ENCODE data around the gene LONRF2. TPM values are rescaled to one million over a fixed set of nuclear protein-coding genes. Genes with fewer than 3 reads are reported as not detected.

The LONRF2 gene
- polyA plus RNA-seq, 1 donor (not counting 4 experiments of a cell fraction or from before 2014, with no cell fraction given): not detected

DNA sequence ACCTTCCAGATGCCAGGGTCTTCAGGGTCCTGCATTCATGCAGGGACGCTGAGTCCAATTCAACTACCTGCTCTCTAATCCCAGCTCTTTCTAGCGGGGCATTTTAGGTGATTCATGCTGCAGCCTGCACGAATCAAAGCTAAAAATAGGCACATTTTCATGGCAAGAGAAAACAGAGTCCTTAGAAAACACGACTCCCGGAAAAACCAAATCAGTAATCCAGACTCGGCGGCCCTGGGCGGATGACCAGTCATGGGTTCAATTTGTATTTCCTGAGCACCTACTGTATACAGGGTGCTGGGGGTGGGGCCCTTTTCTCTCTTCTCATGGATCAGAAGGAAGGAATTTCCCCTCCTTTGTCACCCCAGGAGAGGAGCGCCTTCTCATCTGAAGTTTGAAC, 64.4 kb downstream of the LONRF2 start:
- no peaks in the 10 kb centered on the region for H3K9me1 ChIP-seq (ENCODE audit: control insufficient read depth, extremely low read depth, insufficient read depth, low read length)
- no peaks in the 10 kb centered on the region for H3K36me3 ChIP-seq (ENCODE audit: control insufficient read depth in 2 of 2, extremely low read depth in 1 of 2, insufficient read depth in 2 of 2, low read length in 2 of 2)
- dilution Hi-C loops (cut with MboI; ENCODE audit: extremely low pct_ligation_motif_present, low sequenced_read_pairs): no loop called here
- H3K27me3 ChIP-seq (ENCODE audit: control insufficient read depth, extremely low read depth, insufficient read depth, low read length): no peaks in the 10 kb centered on the region
- no peaks in the 10 kb centered on the region for H3K9me3 ChIP-seq (ENCODE audit: control insufficient read depth, low read depth, low read length)
- H3K27ac ChIP-seq (ENCODE audit: control insufficient read depth, insufficient read depth, low read length): no peak overlapping the region
- H3K4me2 ChIP-seq (ENCODE audit: control insufficient read depth, extremely low read depth, insufficient read depth, low read depth, low read length): no peak overlapping the region
- FAIRE-seq (no peak), DNase-seq (ENCODE audit: low read depth, low spot score) (no peak)
- H3K4me1 ChIP-seq (ENCODE audit: control insufficient read depth, extremely low read depth, insufficient read depth, low read length): no peaks in the 10 kb centered on the region
- no peaks in the 10 kb centered on the region for H3K79me2 ChIP-seq (ENCODE audit: control insufficient read depth, insufficient read depth, low read length)
- TF ChIP-seq CTCF (optimal IDR thresholded peaks at IDR 0.05 in 1 of 3, IDR thresholded peaks at IDR 0.05 in 1 of 3, conservative IDR thresholded peaks at IDR 0.05 in 1 of 3; ENCODE audit: extremely low read depth in 1 of 3, insufficient read depth in 2 of 3, low read length in 3 of 3) (no peak), EZH2 (IDR thresholded peaks at IDR 0.05; ENCODE audit: low read length) (no peak)
- no peak overlapping the region for H3K4me3 ChIP-seq (ENCODE audit: control insufficient read depth in 2 of 3, extremely low read depth in 1 of 3, insufficient read depth in 2 of 3, low read depth in 1 of 3, low read length in 3 of 3)
- H3K9ac ChIP-seq (ENCODE audit: control insufficient read depth, extremely low read depth, insufficient read depth, low read length): no peak overlapping the region
- no peaks in the 10 kb centered on the region for H4K20me1 ChIP-seq (ENCODE audit: control insufficient read depth, extremely low read depth, insufficient read depth, low read length)
- H2AFZ ChIP-seq (ENCODE audit: control insufficient read depth, low read length): no peak overlapping the region

DNA sequence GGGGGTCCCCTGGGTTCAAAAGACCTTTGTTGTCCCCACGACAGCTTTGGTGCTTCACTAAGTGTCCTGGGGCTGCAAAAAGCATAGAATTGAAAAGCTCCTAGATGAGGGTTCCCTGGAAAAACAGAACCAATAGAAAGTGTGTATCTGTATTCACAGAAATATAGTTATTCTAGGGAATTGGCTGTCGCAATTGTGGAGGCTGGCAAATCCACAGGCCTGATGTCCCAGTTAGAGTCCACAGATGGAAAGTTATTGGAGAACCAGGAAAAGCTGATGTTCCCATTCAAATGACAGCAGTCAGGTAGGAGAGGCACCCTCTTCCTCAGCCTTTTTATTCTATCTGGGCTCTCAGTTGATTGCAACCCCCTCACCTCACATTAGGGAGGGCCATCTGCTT, 65.5 kb downstream of the LONRF2 start:
- H3K79me2 ChIP-seq (ENCODE audit: control insufficient read depth, insufficient read depth, low read length): no peaks in the 10 kb centered on the region
- H4K20me1 ChIP-seq (ENCODE audit: control insufficient read depth, extremely low read depth, insufficient read depth, low read length): no peaks in the 10 kb centered on the region
- H3K9me1 ChIP-seq (ENCODE audit: control insufficient read depth, extremely low read depth, insufficient read depth, low read length): no peaks in the 10 kb centered on the region
- no peak overlapping the region for H3K9ac ChIP-seq (ENCODE audit: control insufficient read depth, extremely low read depth, insufficient read depth, low read length)
- no peaks in the 10 kb centered on the region for H3K36me3 ChIP-seq (ENCODE audit: control insufficient read depth in 2 of 2, extremely low read depth in 1 of 2, insufficient read depth in 2 of 2, low read length in 2 of 2)
- no peaks in the 10 kb centered on the region for H3K9me3 ChIP-seq (ENCODE audit: control insufficient read depth, low read depth, low read length)
- H3K4me2 ChIP-seq (ENCODE audit: control insufficient read depth, extremely low read depth, insufficient read depth, low read depth, low read length): no peak overlapping the region
- DNase-seq (ENCODE audit: low read depth, low spot score) (no peak), FAIRE-seq (no peak)
- no peak overlapping the region for H2AFZ ChIP-seq (ENCODE audit: control insufficient read depth, low read length)
- H3K27me3 ChIP-seq (ENCODE audit: control insufficient read depth, extremely low read depth, insufficient read depth, low read length): no peaks in the 10 kb centered on the region
- H3K27ac ChIP-seq (ENCODE audit: control insufficient read depth, insufficient read depth, low read length): no peak overlapping the region
- TF ChIP-seq CTCF (optimal IDR thresholded peaks at IDR 0.05 in 1 of 3, IDR thresholded peaks at IDR 0.05 in 1 of 3, conservative IDR thresholded peaks at IDR 0.05 in 1 of 3; ENCODE audit: extremely low read depth in 1 of 3, insufficient read depth in 2 of 3, low read length in 3 of 3) (no peak), EZH2 (IDR thresholded peaks at IDR 0.05; ENCODE audit: low read length) (no peak)
- dilution Hi-C loops (cut with MboI; ENCODE audit: extremely low pct_ligation_motif_present, low sequenced_read_pairs): no loop called here
- H3K4me1 ChIP-seq (ENCODE audit: control insufficient read depth, extremely low read depth, insufficient read depth, low read length): no peaks in the 10 kb centered on the region
- no peak overlapping the region for H3K4me3 ChIP-seq (ENCODE audit: control insufficient read depth in 2 of 3, extremely low read depth in 1 of 3, insufficient read depth in 2 of 3, low read depth in 1 of 3, low read length in 3 of 3)

All from keratinocyte (primary cell).